GM12874 (cell line): ENCODE results near the gene PSTPIP2.

Experiments used
- CTCF ChIP-seq: IDR thresholded peaks from 2 replicates; pipeline ENCODE4 v1.5.1; 2011; ENCODE audit warnings: low read depth, mild to moderate bottlenecking, control low read depth, low read length, moderate library complexity; ENCODE audit not compliant: insufficient read depth

The PSTPIP2 gene

GRCh38 chr18:45954070-45954934 is 117.8 kb downstream of the PSTPIP2 start:
- no peak for TF ChIP-seq CTCF

- TF ChIP-seq CTCF: no peak
These were observed 120.9 kb downstream of the PSTPIP2 start for GRCh38 chr18:45951016-45951714.

- no peak for TF ChIP-seq CTCF
These were observed 126.4 kb downstream of the PSTPIP2 start for GRCh38 chr18:45945669-45946068.

- no peak for TF ChIP-seq CTCF
These were observed 131.3 kb downstream of the PSTPIP2 start for GRCh38 chr18:45940724-45941123.

GRCh38 chr18:45939236-45939635 is 132.8 kb downstream of the PSTPIP2 start:
- TF ChIP-seq CTCF: no peak

GRCh38 chr18:45938488-45938935 is 133.5 kb downstream of the PSTPIP2 start:
- no peak for TF ChIP-seq CTCF

- no peak for TF ChIP-seq CTCF
These were observed 136.3 kb downstream of the PSTPIP2 start for GRCh38 chr18:45935591-45936335.
